HepG2 (cell line): ENCODE results near the gene SPSB2. TPM values are rescaled to one million over a fixed set of nuclear protein-coding genes. Genes with fewer than 3 reads are reported as not detected.

ENCODE experiments used
- BRCA1 ChIP-seq: sonication (generic); formaldehyde crosslinking; IDR thresholded peaks from 2 replicates; pipeline ENCODE4 v1.4.0; 2020; ENCODE audit warnings: missing genetic modification reagents
- HIVEP1 ChIP-seq: sonication (generic); formaldehyde crosslinking; IDR thresholded peaks from 2 replicates; pipeline ENCODE4 v1.4.0; 2020; ENCODE audit warnings: mild to moderate bottlenecking, missing genetic modification reagents
- HOMEZ ChIP-seq: IDR thresholded peaks from 2 replicates; pipeline ENCODE4 v1.6.1; 2016; ENCODE audit warnings: low read depth
- IKZF5 ChIP-seq: IDR thresholded peaks from 2 replicates; pipeline ENCODE4 v1.6.1; 2018; ENCODE audit warnings: missing genetic modification reagents, mild to moderate bottlenecking, missing compliant biosample characterization
- KDM2A ChIP-seq: sonication (generic); formaldehyde crosslinking; IDR thresholded peaks from 2 replicates; pipeline ENCODE4 v1.4.0; 2020; ENCODE audit warnings: low read depth, missing genetic modification reagents, borderline replicate concordance
- MIER2 ChIP-seq: IDR thresholded peaks from 2 replicates; pipeline ENCODE4 v1.6.1; 2016; ENCODE audit warnings: missing biosample characterization, missing genetic modification reagents
- MTA1 ChIP-seq: sonication (generic); formaldehyde crosslinking; IDR thresholded peaks from 2 replicates; pipeline ENCODE4 v1.4.0; 2020; ENCODE audit warnings: missing genetic modification reagents, mild to moderate bottlenecking, borderline replicate concordance
- MYC ChIP-seq: sonication (generic); formaldehyde crosslinking; IDR thresholded peaks from 2 replicates; pipeline ENCODE4 v1.9.0; 2021; ENCODE audit warnings: missing genetic modification reagents, borderline replicate concordance
- NFE2 ChIP-seq: sonication (generic); formaldehyde crosslinking; IDR thresholded peaks from 2 replicates; pipeline ENCODE4 v1.4.0; 2020; ENCODE audit warnings: missing genetic modification reagents
- SOX6 ChIP-seq, 2 experiments: fragments of 450-650 bp in 1 of 2; sonication (generic) in 1 of 2; formaldehyde crosslinking in 1 of 2; IDR thresholded peaks; 2 replicates each; pipeline versions ENCODE4 v1.4.0 to v1.6.1; 2017 to 2020; ENCODE audit warnings: antibody characterized with exemption in 1 of 2, mild to moderate bottlenecking in 1 of 2, missing genetic modification reagents in 1 of 2
- STAT6 ChIP-seq: sonication (generic); formaldehyde crosslinking; IDR thresholded peaks from 2 replicates; pipeline ENCODE4 v1.4.0; 2020; ENCODE audit warnings: missing genetic modification reagents, mild to moderate bottlenecking, borderline replicate concordance
- THAP8 ChIP-seq: sonication (generic); formaldehyde crosslinking; IDR thresholded peaks from 2 replicates; pipeline ENCODE4 v1.5.1; 2020; ENCODE audit warnings: missing genetic modification reagents, mild to moderate bottlenecking, borderline replicate concordance
- ZBTB4 ChIP-seq: sonication (generic); formaldehyde crosslinking; IDR thresholded peaks from 2 replicates; pipeline ENCODE4 v1.4.0; 2020; ENCODE audit warnings: missing genetic modification reagents, mild to moderate bottlenecking, borderline replicate concordance
- ZC3H4 ChIP-seq: sonication (generic); formaldehyde crosslinking; IDR thresholded peaks from 2 replicates; pipeline ENCODE4 v1.4.0; 2020; ENCODE audit warnings: missing genetic modification reagents, borderline replicate concordance
- ZFP37 ChIP-seq: sonication (generic); formaldehyde crosslinking; IDR thresholded peaks from 2 replicates; pipeline ENCODE4 v1.4.0; 2020; ENCODE audit warnings: missing genetic modification reagents, borderline replicate concordance
- ZNF569 ChIP-seq: sonication (generic); formaldehyde crosslinking; IDR thresholded peaks from 2 replicates; pipeline ENCODE4 v1.5.0; 2020; ENCODE audit warnings: mild to moderate bottlenecking, missing genetic modification reagents, moderate library complexity, borderline replicate concordance
- ZNF577 ChIP-seq: sonication (generic); formaldehyde crosslinking; IDR thresholded peaks from 2 replicates; pipeline ENCODE4 v1.4.0; 2020; ENCODE audit warnings: mild to moderate bottlenecking, low read depth, missing genetic modification reagents, borderline replicate concordance
- ZNF766 ChIP-seq: sonication (generic); formaldehyde crosslinking; IDR thresholded peaks from 2 replicates; pipeline ENCODE4 v1.5.0; 2020; ENCODE audit warnings: missing genetic modification reagents, borderline replicate concordance
- ZNF792 ChIP-seq: IDR thresholded peaks from 2 replicates; pipeline ENCODE4 v1.6.1; 2016
- polyA plus RNA-seq, 8 experiments: library from polyadenylated mRNA; depleted of rRNA in 3 of 8; stranded (reverse) in 7 of 8; unstranded in 1 of 8; fragments of >200 nt; fragmentation: Illumina TruSeq in 4 of 8; extraction: Trizol in 4 of 8; gene quantifications; 2 replicates each; pipeline versions ENCODE4 v1.2.1 to v1.2.3, GENCODE V29; 2011 to 2016; ENCODE audit warnings: low read depth in 4 of 8, missing spikeins in 1 of 8, mixed read lengths in 1 of 8; ENCODE audit not compliant: insufficient read depth in 1 of 8
- total RNA-seq, 5 experiments: library from RNA; depleted of rRNA; stranded (reverse); fragments of >200 nt; fragmentation: Illumina TruSeq; extraction: Trizol; gene quantifications; 2 replicates each; pipeline ENCODE4 v1.2.3, GENCODE V29; 2016; ENCODE audit warnings: low read depth in 1 of 5

SPSB2 gene
- total and polyA plus RNA-seq, 2 of the 13 experiments (the other 11 are each of a cell fraction or from before 2014, with no cell fraction given), result 2.0 to 6.2 TPM

- TF ChIP-seq HIVEP1 (CRISPR knock-in tag) (no peak), MYC (CRISPR knock-in tag) (peak; percentile 48; the same call in 1 of the 2 replicates), IKZF5 (CRISPR knock-in tag) (peak; percentile 57; the same call in 1 of the 2 replicates), STAT6 (CRISPR knock-in tag) (no peak), THAP8 (no peak), BRCA1 (0 out of 2 replicates have a peak, but pooled peaks have one; percentile 16), ZC3H4 (no peak), MIER2 (CRISPR knock-in tag) (no peak), SOX6 (IDR thresholded peaks at IDR 0.05) (no peak), SOX6 (CRISPR knock-in tag; IDR thresholded peaks at IDR 0.05) (0 out of 2 replicates have a peak, but pooled peaks have one; percentile 18), ZNF766 (CRISPR knock-in tag) (0 out of 2 replicates have a peak, but pooled peaks have one; percentile 20), ZNF577 (CRISPR knock-in tag) (no peak), NFE2 (CRISPR knock-in tag) (no peak), ZNF792 (CRISPR knock-in tag) (no peak), HOMEZ (CRISPR knock-in tag) (no peak), ZBTB4 (CRISPR knock-in tag) (no peak), KDM2A (CRISPR knock-in tag) (peak; percentile 42), MTA1 (CRISPR knock-in tag) (0 out of 2 replicates have a peak, but pooled peaks have one; percentile 43), ZNF569 (no peak), ZFP37 (CRISPR knock-in tag) (peak; percentile 42; the same call in 1 of the 2 replicates)
These were observed 21.8 kb downstream of the SPSB2 start, which contains the start of gene CDCA3 (continued) for GRCh38 chr12:6851153-6851920.
